Fibroblast of villous mesenchyme (primary cell): ENCODE results near the gene CTSL. TPM values are rescaled to one million over a fixed set of nuclear protein-coding genes. Genes with fewer than 3 reads are reported as not detected.
"Not testable (repeated sequence)": the region's sequence is repeated elsewhere in the genome, so short reads cannot be mapped to it uniquely, and the experiment has no call there.

ENCODE experiments used
- DNase-seq: peaks from one replicate; pipeline ENCODE4 v3.0.0-alpha.2; 2010; ENCODE audit warnings: low read depth
- H3K4me3 ChIP-seq: 2 replicates; pipeline ENCODE4 v1.5.1; 2011; ENCODE audit warnings: low read depth, mild to moderate bottlenecking, low read length
- CTCF ChIP-seq: IDR thresholded peaks from 2 replicates; pipeline ENCODE4 v1.5.1; 2012; ENCODE audit warnings: low read depth, mild to moderate bottlenecking, low read length; ENCODE audit not compliant: insufficient read depth
- total RNA-seq: library from RNA; depleted of rRNA; stranded (reverse); fragments of >200 nt; gene quantifications from 2 replicates; pipeline ENCODE4 v1.2.3, GENCODE V29; 2012

CTSL gene
- total RNA-seq, 1 donor = 163 TPM

GRCh38 chr9:87733273-87734052, 7.5 kb downstream of the CTSL start:
- no peak for TF ChIP-seq CTCF
- no peak overlapping the region for H3K4me3 ChIP-seq
- no peak for DNase-seq

DNA sequence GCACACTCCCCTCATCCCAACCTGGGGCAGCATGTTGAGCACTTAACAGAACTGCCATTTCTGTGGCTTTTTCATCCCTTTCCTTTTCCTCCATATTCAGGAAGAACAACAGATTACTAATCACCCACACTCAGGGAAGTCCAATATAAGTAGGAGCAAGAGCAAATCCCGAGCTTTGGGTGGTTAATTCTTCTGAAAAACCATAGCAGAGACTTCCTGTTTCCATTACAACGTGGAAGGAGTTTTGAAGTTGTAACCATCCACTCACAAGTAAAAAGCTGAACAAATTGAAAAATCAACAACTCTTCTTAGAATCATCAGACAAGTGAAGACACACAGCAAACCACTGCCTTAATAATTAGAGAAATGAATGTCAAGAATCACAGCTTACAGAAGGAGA, 8.2 kb downstream of the CTSL start:
- no peak overlapping the region for H3K4me3 ChIP-seq
- no peak for DNase-seq
- no peak for TF ChIP-seq CTCF

DNA sequence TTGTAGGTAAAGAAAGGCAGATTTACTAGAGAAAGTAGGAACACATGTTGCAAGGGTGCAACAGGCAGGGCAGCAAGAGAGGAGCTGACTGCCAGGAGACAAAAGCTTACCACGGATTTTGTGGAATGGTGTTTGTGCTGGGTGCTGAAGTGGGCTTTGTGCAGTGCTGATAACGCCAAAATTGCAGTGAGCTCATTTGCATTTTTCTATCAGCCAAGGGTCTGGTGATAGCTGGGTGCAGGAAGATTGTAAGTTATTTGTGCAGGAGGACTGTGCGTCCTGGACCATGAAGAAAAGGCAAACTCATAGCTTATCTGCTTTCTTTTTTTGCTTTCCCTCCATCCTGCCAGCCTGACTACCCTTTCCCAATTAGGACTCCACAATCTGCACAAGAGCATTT, 13.6 kb downstream of the CTSL start:
- no peak for DNase-seq
- no peak overlapping the region for H3K4me3 ChIP-seq
- no peak for TF ChIP-seq CTCF

- DNase-seq = no peak
- no peak for TF ChIP-seq CTCF
- no peak overlapping the region for H3K4me3 ChIP-seq
These were observed 14.3 kb downstream of the CTSL start for GRCh38 chr9:87740209-87740608.

DNA sequence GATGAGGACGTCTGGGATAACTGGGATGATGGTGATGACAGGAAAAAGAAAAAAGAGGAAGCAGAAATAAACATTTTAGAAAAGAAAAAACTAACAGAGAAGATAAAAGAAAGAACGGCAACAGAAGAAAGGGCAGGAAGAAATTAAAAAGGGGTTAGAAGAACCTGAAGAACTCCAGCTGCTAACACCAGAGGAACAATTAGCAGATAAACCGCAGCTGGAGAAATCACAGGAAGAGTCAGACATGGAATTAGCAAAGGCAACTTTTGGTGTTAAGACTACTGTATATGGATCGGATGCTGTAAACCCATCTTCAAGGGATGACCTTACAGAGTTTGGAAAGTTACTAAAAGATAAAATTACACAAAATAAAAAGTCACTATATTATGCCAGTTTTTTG, 15.4 kb downstream of the CTSL start:
- DNase-seq = no peak
- no peak overlapping the region for H3K4me3 ChIP-seq

GRCh38 chr9:87741891-87742290, 16.0 kb downstream of the CTSL start:
- TF ChIP-seq CTCF = no peak
- H3K4me3 ChIP-seq = no peak overlapping the region
- no peak for DNase-seq

More for the DNA sequence above, 15.4 kb downstream of the CTSL start:
- no peak for TF ChIP-seq CTCF

- no peak overlapping the region for H3K4me3 ChIP-seq
- no peak for DNase-seq
- no peak for TF ChIP-seq CTCF
These were observed 17.0 kb downstream of the CTSL start for GRCh38 chr9:87742813-87743428.

GRCh38 chr9:87744247-87744646, 18.3 kb downstream of the CTSL start:
- not testable (repeated sequence) for H3K4me3 ChIP-seq, DNase-seq
